DMS114 treated with DMSO at 0.1 percent for 48 hours (cell line): ENCODE measurements around the gene PEX14.
"Not testable (repeated sequence)": the region's sequence is repeated elsewhere in the genome, so short reads cannot be mapped to it uniquely, and the experiment has no call there.

Experiments
- DNase-seq: peaks from one replicate; lab custom pipeline; 2025; ENCODE audit not compliant: unreplicated experiment; lab: John Stamatoyannopoulos, UW

Gene PEX14

GRCh38 chr1:10494418-10494753 lies 19.6 kb downstream of the PEX14 start:
- no peak for DNase-seq

- peak; percentile 45 for DNase-seq
Observed at GRCh38 chr1:10494754-10495474, 20.2 kb downstream of the PEX14 start.

- DNase-seq, result no peak
Observed at GRCh38 chr1:10495475-10495817, 20.7 kb downstream of the PEX14 start.

GRCh38 chr1:10495952-10496351 lies 21.2 kb downstream of the PEX14 start:
- no peak for DNase-seq

GRCh38 chr1:10497109-10497508 lies 22.4 kb downstream of the PEX14 start:
- DNase-seq, result no peak

- no peak for DNase-seq
Observed at GRCh38 chr1:10498231-10498630, 23.5 kb downstream of the PEX14 start.

GRCh38 chr1:10502206-10502605 lies 27.5 kb downstream of the PEX14 start:
- no peak for DNase-seq

- no peak for DNase-seq
Observed at GRCh38 chr1:10504249-10504648, 29.5 kb downstream of the PEX14 start.

GRCh38 chr1:10506046-10506676 lies 31.4 kb downstream of the PEX14 start:
- DNase-seq, result not testable (repeated sequence)

GRCh38 chr1:10506677-10507047 lies 31.9 kb downstream of the PEX14 start:
- DNase-seq, result no peak

GRCh38 chr1:10507111-10507879 lies 32.5 kb downstream of the PEX14 start:
- peak; percentile 76 for DNase-seq

GRCh38 chr1:10508511-10508951 lies 33.8 kb downstream of the PEX14 start:
- no peak for DNase-seq

GRCh38 chr1:10509809-10510509 lies 35.2 kb downstream of the PEX14 start:
- DNase-seq, result no peak

GRCh38 chr1:10510520-10511493 lies 36.1 kb downstream of the PEX14 start:
- no peak for DNase-seq

GRCh38 chr1:10511494-10511885 lies 36.7 kb downstream of the PEX14 start:
- DNase-seq, result no peak

- no peak for DNase-seq
Observed at GRCh38 chr1:10513199-10513598, 38.4 kb downstream of the PEX14 start.

- peak; percentile 37 for DNase-seq
Observed at GRCh38 chr1:10514490-10515235, 39.9 kb downstream of the PEX14 start.

GRCh38 chr1:10515301-10515975 lies 40.7 kb downstream of the PEX14 start:
- no peak for DNase-seq
